Right renal pelvis (tissue), 4 donors: Measurements from ENCODE around the gene TMEM223. TPM values are rescaled to one million over a fixed set of nuclear protein-coding genes. Genes with fewer than 3 reads are reported as not detected.
"Not testable (repeated sequence)": the region's sequence is repeated elsewhere in the genome, so short reads cannot be mapped to it uniquely, and the experiment has no call there.

Experiments
- DNase-seq, 4 donors: peaks; one replicate each; pipeline ENCODE4 v3.0.0-alpha.2; 2013; ENCODE audit warnings: low read depth in 4 of 4, low spot score in 3 of 4, missing footprints in 1 of 4
- polyA plus RNA-seq, 4 donors: library from polyadenylated mRNA; unstranded; fragments of 120-200 nt; gene quantifications; one replicate each; pipeline ENCODE4 v1.2.1, GENCODE V29; 2013; ENCODE audit not compliant: insufficient read length in 4 of 4

Gene TMEM223, protein sequence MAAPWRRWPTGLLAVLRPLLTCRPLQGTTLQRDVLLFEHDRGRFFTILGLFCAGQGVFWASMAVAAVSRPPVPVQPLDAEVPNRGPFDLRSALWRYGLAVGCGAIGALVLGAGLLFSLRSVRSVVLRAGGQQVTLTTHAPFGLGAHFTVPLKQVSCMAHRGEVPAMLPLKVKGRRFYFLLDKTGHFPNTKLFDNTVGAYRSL
- polyA plus RNA-seq: 10 to 100 TPM; 22.3 to 31.0 (median 25.5) TPM

- peak in 2 of 4 donors; percentile 67 to 70 for DNase-seq
Observed at GRCh38 chr11:62791501-62792201, at the start of gene TMEM223. TSS of gene TMEM223 (minus strand) at chr11:62792006. CDS start at chr11:62791994, 12 bp downstream.

- not testable (repeated sequence) for DNase-seq
Observed at GRCh38 chr11:62840721-62841360, 49.0 kb upstream of the TMEM223 start.

GRCh38 chr11:62839050-62839945 is 47.5 kb upstream of the TMEM223 start, which contains the start of gene WDR74:
TSS of gene WDR74 (minus strand) at chr11:62839590. CDS start at chr11:62839570, 20 bp downstream.
- DNase-seq: peak; percentile 90 to 91 (median 90)

- DNase-seq: no peak
Observed at GRCh38 chr11:62835336-62835735, 43.5 kb upstream of the TMEM223 start.

- DNase-seq: no peak
Observed at GRCh38 chr11:62832336-62833234, 40.8 kb upstream of the TMEM223 start, which contains the start of gene TEX54. TSS of gene TEX54 (minus strand) at chr11:62832841.

GRCh38 chr11:62831520-62832335 is 39.9 kb upstream of the TMEM223 start, which contains the start of gene STX5:
TSS of gene STX5 (minus strand) at chr11:62832051. CDS start at chr11:62831243, 808 bp downstream.
- DNase-seq: peak; percentile 98 to 99 (median 98)

DNA sequence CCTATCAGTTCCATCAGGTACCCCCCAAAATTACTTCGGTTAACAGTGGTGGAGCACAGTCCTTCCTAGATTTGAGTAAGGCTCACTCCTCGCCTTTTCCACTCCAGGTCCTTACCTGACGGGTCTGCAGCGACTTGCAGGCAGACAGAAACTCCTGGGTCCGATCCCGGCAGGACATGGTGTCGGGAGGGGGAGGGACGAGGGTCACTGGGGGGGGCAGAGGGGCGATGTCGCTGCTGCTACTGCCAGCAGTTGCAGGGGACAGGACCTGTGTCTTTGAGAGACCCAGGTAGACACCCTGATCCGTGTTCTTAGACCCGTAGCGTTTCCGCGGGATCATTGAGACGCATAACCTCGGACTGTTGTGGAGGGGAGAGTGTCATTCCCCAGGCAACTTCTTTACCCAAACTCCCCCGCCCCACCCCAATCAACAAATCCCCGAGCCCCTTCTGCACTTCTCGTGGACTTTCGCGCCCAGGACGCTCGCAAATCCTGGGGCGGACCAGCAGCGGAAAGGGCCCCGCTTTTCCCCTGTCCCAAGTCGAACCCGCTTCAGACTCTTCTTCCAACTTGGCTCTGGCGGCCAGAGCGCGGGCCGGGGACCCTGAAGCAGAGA is 39.2 kb upstream of the TMEM223 start:
- DNase-seq: peak in 1 of 4 donors; percentile 48

GRCh38 chr11:62828130-62828529 is 36.3 kb upstream of the TMEM223 start:
- DNase-seq: not testable (repeated sequence)

GRCh38 chr11:62823677-62824076 is 31.9 kb upstream of the TMEM223 start:
- DNase-seq: no peak

DNA sequence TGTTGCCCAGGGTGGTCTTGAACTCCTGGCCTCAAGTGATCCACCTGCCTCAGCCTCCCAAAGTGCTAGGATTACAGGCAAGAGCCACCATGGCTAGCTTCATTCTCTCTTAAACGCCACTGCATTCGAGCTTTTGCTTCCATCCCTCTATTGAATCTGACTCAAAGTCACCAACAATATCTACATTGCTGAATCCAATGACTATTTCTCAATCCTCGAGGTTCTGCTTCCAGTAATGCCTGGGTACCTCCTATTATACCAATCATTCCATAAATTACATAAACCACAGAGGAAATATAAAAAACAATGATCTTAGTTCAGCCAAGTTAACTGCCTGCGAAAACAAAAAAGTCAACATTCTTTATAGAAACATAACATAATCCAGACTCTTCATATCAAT is 25.3 kb upstream of the TMEM223 start:
- no peak for DNase-seq

DNA sequence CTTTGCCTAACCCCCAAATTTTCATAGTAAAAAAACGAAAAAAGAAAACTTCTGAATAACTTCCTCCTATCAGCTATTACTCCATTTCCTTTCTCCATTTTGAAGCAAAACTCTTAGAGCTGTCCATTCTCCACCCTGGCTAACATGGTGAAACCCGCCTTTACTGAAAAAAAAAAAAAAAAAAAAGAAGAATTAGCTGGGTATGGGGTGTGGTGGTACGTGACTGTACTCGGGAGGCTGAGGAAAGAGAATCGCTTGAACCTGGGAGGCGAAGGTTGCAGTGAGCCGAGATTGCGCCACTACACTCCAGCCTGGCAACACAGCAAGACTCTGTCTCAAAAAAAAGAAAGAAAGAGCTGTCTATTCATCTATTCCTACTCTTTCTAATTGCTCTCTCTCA is 24.8 kb upstream of the TMEM223 start:
- no peak for DNase-seq

DNA sequence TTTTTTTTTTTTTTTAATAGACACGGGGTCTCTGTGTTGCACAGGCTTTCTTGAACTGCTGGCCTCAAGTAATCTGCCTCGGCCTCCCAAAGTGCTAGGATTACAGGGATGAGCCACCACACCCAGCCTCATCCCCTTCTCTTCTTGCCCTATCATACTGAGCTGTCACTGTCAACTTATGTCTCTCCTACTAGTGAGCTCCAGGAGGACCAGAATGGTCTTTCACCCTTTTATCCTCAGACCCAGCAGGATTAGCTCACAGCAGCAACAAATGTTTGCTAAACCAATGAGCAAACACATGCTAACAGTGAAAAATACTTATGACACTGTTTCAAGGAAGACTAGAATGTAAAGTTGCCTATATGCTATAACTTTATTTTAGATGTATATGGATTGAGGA is 19.9 kb upstream of the TMEM223 start:
- DNase-seq: no peak

- no peak for DNase-seq
Observed at GRCh38 chr11:62810748-62811147, 18.9 kb upstream of the TMEM223 start.

- DNase-seq: no peak
Observed at GRCh38 chr11:62806611-62807121, 14.9 kb upstream of the TMEM223 start.

- no peak for DNase-seq
Observed at GRCh38 chr11:62805961-62806441, 14.2 kb upstream of the TMEM223 start.

DNA sequence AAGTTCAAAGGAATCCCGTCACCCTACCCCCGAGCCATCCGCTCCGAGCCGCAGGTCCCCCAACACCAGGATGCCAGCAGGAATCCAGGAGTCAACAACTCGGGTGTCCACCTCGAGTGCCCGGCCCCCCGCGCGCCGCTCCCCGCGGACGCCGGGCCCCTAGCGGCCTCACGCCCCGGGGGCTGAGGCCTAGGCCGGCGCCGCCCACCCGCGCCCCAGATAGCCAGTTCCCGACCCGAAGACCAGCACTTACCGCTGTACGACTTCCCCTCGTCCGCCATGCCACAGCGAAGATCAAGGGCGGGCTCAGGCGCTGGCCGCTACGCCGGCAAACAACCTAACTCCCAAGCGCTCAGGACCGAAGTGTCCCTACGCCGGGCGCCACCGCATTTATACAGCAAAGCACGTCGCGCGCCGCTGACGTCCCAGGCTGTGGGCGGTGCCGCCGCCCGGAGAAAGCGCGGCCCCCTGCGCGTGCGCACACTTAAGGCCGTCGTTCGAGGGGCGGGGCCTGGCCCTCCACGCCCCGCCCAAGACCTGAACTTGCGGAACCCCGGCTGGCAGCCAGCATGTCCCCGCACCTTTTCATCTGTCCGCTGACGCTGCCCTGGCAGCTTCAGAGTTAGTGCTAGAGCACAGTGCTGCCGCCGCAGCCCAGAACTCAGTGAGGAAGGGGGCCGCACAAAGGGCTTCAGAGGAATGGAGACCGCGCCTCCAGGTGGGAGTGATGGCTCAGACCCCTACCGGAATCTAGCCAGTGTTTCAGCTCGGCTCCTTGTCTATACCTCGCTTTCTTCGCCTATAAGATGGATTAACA is 13.5 kb upstream of the TMEM223 start, which contains the start of gene NXF1:
TSS of gene NXF1 (minus strand) at position 365 of the 817 bp plus-strand sequence. CDS start at position 281, 84 bp downstream.
- peak; percentile 89 to 97 (median 92) for DNase-seq
